ENCODE data around the gene NFE2.
"Not testable (repeated sequence)": the region's sequence is repeated elsewhere in the genome, so short reads cannot be mapped to it uniquely, and the experiment has no call there.

NFE2 gene

DNA sequence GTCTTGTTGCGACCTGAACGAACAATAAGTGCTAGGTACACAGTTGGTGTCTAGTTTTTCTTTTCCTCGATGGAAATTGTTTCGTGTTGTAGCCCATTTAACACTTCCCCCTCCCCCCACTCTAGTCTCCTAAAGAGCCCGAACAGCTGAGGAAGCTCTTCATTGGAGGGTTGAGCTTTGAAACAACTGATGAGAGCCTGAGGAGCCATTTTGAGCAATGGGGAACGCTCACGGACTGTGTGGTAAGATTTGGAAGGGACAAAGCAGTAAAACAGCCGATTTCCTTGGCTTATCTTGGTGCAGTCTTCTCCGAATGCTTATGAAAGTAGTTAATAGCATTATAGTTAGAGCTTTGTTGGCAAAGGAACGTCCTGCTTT, 19.6 kb downstream of the NFE2 start:
- not testable (repeated sequence) for DNase-seq

DNA sequence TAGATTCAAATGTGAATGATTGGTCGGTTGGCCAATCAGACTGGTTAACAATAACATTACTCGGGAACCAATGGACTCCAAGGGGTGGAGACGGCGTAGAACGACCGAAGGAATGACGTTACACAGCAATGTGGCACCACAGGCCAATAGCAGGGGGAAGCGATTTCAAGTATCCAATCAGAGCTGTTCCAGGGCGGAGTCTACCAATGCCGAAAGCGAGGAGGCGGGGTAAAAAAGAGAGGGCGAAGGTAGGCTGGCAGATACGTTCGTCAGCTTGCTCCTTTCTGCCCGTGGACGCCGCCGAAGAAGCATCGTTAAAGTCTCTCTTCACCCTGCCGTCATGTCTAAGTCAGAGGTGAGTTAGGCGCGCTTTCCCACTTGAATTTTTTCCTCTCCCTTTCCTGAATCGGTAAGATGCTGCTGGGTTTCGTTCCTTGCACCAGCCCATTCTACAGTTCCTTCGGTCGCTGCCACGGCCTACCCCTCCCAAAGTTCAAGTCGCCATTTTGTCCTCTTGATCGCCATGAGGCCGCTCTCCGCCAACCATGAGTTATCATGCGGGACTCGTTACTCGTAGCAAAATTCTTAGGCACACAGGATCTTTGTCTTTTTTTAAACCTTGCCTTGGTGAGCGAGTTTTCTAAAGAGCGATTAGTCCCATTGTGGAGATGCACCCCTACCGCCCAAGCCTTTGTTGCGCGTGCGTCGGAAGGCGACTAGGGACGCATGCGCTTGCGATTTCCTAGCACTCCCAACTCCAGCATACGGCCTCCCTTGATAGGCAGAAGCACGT, 20.2 kb downstream of the NFE2 start, which contains the start of gene HNRNPA1:
HNRNPA1 (plus strand) TSS at position 259 of the 793 bp plus-strand sequence; CDS start at position 341, 82 bp downstream.
- peak; percentile 92 for DNase-seq

DNA sequence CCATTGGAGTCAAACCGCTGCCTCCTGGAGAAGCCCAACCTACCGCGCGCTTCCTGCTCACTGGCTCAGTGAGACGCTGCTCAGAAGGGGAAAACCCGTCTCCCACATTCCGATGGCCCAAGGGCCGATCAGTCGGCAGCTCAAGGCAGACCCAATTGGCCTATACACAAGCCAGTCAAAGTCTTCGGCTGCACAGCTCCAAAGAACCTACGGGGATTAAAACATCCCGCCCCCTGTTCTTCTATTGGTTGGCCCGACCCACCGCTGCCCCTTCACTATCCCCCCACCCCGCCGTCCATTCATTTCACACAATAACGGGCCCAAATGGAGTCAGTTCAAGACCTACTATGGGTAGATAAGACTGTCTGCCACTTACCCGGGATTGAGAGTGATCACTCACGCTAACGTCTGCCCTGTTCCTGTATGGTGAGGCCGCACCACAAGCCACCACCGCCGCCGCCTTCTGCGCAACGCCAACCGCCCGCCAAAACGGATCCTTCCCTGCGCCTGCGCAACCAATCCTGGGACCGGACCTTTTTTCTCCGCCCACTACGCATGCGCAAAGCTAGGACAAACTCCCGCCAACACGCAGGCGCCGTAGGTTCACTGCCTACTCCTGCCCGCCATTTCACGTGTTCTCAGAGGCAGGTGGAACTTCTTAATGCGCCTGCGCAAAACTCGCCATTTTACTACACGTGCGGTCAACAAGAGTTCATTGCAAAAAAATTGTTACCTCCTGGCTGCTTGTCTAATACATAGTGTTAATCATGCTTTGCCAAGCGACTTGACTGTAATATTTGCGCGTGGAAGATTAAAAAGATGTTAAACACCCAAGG, 21.0 kb downstream of the NFE2 start, which contains the start of gene CBX5:
CBX5 (minus strand) TSS at position 491 of the 836 bp plus-strand sequence. CDS start 22,472 bp downstream, outside the sequence.
- peak; percentile 99 for DNase-seq

DNA sequence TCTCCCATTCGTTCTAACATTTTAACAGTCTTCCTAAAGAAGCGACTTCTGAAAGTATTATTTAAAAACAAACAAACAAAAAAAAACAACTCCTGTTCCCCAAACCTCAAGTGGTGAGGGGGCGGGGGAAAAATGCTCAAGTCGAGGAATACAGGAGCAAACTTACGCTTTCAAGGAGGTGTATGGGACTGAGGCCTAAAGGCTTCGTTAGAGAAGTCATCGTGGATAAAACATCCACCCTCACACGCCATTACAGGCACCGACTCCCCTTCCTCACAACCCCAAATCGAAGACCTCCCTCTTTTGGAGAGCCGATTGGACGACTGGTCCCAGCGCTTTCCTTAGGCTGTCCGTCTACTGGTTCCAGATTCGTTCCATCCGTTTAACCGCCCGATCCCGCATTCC, 21.6 kb downstream of the NFE2 start:
- DNase-seq, result no peak

DNA sequence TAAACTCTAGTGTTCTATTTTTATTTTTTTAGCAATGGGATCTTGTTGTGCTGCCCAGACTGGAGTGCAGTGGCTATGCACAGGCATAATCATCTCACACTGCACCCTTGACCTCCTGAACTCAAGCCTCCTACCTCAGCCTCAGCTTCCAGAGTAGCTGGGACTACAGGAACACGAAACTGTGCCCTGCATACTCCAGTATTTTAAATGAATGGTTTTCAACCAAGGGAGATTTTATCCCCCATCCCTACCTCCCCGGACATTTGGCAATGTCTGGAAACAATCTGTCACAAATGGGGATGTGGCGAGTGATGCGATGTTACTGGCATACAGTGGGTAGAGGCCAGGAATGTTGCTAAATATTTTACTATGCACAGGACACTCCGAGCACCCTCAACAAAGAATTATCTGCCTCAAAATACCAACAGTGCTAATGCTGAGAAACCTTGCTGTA, 23.0 kb downstream of the NFE2 start:
- no peak for DNase-seq

DNA sequence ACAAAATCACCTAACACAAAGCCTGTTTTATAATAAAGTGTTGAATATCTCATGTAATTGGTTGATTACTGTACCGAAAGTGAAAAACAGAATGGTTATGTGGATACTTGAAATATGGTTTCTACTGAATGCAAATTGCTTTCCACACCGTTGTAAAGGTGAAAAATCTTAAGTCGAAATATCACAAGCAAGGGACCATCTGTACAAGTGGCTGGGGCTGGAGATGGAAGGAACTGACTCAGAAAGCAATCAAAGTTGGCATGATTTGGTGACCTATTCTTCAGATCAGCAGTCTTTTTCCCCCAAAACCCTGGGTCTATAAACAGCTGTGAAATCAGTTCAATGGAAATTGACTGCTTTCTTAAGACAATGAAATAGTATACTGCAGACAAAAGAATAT, 24.4 kb downstream of the NFE2 start:
- DNase-seq, result no peak

DNA sequence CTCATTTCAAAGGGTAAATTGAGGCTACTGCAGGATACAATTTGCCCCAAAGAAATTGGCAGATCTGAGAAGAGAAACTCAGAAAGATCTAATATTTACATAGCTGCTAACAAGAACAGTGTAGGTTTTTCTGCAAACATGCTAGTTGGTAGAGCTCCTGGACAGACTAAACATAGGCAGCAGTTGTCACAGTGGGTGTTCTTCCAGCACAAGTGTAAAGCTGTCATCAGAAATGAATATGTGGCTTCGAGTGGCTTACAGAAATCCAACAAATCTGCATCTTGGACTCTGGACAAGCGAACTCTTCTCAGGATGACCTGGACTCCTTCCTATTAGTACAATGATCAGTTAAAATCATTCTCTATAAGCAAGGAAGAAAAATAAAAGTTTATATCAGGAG, 26.8 kb downstream of the NFE2 start:
- DNase-seq, result no peak

DNA sequence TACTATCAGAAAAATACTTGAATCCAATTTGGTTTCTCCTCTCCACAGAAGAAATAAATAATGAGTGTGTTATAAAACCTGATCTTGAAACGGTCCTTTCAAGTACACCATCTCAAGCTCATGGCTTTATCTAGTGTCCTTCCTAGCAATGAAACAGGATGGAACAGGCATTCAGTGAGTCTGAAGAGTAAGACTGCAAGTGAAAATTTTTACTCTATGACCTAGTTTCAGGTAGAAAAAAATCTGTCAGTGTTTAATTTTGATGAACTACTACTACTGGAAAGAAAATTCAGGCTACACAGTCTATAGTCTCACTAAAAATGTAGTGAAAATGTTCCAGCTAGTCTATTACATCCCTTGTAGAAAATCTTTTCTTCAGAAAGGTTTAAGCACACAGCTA, 28.6 kb downstream of the NFE2 start:
- DNase-seq, result no peak

DNA sequence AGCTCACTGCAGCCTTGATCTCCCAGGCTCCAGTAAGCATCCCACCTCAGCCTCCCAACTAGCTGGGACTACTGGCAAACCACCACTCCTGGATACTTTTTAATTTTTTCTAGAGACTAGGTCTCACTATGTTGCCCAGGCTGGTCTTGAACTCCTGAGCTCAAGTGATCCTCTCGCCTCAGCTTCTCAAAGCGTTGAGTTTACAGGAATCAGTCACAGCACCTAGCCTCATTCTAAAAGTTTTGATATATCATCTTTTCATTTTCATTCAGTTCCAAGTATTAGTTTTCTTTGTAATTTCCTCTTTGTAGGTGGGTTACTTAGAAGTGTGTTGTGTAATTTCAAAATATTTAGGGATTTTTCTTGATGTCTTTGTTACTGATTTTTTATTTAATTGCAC, 30.5 kb downstream of the NFE2 start:
- no peak for DNase-seq

DNA sequence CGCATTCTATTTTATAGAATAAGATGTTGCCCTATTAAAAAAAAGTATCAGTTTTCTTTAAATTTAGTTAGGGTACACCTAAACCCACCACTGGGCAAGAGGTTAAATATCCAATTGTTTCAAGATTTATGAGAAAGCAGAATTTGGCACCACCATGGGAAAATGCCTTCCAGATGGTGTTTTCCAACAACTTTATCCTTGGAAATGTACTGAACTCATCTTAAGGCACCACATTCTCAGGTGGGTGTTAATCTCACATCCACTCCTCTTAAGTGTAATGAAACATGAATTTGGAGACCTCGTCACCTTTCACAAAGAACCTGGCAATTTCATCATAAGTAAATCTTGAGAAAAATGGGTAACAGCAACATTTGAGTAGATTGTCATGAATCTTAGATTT, 34.0 kb downstream of the NFE2 start:
- DNase-seq, result no peak

DNA sequence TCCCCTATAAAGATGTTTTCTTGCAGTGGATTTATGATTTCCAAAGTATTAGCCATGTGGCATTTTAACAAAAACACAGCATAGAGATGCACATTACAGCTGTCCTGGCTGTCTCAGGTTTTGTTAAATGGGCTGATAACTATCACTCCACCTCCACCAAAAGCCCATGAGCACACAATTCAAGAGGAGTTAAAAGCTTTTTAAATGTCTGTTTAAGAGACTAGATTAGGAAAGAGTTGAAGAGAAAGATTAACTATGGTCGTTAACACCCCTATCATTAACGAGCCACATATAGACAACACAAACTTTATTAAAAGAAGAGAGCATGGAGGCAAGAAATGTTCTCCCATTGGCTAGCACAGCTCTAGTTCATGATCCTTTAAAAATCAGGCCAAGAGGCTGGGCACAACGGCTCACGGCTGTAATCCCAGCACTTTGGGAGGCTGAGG, 35.4 kb downstream of the NFE2 start:
- no peak for DNase-seq

DNA sequence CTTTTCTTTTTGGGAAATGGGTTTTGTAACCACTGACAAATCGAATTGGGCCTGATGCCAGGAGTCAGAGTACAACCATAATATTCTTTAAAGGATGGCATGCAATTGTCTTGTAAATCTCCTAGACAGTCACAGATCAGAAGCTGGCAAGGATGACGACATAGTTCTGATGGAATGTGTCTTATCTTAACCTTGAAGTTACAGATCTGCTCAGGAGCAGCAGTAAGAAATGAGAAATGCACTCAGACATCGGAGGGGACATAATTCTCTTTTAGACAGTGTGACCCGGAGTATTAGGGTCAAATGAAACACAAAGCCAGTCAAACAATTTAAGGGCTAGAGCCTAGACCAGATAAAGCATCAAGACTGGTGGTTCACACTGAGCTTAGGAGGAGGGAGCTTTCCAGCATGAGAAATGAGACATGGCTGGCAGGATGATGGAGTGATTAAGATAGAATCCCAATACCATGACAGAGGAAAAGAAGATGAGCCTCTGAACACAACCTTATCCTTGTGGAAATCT, 38.4 kb downstream of the NFE2 start:
- DNase-seq, result no peak

DNA sequence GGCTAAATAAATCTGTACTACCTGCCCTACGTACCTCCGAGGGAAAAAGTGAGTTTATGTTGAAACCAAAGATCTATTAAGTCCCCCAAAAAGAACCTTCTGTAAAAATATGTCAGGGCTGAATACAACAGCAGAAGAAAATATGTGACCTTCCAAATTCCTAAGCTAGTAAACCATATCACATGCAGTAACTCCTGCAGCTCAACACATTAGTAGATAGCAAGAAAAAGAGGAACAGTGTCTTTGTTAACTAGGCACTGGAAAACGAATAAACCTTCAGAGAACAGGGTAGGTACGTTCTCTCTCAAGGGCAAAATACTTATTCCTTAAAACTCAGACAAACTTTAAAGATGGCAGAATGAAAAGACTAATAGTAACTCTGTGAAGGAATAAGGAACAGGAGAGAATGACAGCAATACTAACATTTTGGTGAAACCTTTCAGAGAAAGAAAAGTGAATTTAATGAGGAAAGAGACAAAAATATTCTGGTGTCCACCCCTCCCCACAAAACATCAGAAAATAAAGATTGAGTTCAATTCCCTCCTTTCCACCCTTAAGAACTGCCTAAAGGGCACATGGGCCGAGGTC, 38.9 kb downstream of the NFE2 start:
- DNase-seq, result no peak

DNA sequence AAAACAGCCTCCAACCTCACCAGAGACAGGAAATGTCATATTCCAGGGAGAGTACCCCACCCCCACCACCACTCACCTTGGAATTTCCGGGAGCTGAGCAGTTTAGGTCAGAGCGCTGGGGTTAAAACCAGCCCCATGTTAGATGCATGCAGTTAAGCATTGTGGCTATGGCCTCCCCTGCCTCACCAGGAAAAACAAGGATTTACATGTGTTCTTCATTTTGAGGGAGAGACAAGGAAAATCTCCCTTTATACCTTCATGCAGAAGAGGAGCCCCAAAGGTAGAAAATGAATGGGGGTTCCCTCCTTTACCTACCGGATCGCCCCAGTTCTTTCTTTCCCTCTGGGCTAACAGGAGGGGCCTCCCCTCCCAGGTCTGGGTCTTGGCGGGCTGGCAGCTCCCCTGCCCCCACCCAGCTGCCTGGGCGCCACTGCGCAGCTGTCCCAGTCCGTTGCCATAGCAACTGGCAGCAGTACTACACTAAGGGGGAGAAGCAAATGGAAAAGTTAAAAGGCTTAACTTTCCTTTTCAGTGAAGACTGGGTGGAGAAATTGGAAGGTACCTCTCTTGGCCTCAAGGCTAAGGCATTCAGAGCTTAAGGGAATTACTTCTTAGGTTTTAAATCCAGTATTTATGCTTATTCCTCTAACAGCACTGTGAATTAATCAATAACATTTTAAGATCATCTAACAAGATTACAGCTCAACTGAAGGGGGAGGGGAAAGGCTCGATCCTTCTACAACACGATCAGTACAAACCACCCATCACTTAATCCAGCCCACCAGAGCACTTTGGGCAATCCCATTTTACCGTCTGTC, 41.4 kb downstream of the NFE2 start:
- DNase-seq, result peak; percentile 53

DNA sequence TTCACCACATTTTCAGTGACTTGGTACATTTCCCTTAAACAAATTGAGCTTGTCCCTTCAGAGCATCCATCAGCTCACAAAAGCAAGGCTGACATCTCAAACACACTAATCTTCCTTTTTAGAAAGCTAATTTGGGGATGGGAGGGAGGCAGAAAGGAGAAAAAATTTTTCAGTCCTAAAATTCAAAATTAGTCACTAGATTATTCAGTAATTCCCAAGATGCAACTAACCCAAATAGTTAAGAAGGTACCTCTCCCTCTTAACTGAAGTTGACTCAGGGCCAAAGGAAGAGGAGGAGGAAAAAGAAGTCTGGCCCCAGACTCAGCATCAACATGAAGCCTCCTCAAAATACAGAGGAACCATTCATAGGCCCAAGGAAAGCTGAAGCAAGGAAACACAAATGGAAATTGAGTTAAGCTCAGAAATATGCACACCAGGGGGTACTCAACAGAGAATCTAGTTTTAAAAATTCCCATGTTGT, 42.6 kb downstream of the NFE2 start:
- no peak for DNase-seq

DNA sequence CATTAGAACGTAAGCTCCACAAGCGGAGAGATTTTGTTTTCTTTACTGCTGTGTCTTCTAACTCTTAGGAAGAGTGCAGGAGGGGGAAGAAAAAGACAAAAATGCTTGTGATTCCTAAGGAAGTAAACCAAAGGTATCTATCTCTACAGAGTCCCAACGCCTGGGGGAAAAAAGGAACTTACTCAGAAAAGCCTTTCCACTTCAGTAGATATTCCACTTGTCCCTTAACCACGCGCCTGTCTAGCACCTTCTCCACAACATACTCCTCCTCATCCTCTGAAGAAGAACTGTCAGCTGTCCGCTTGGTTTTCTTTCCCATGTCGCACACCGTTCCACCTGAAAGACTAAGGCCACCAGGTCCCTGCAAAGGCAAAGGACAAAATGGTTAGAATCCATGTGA, 43.5 kb downstream of the NFE2 start:
- DNase-seq, result no peak

DNA sequence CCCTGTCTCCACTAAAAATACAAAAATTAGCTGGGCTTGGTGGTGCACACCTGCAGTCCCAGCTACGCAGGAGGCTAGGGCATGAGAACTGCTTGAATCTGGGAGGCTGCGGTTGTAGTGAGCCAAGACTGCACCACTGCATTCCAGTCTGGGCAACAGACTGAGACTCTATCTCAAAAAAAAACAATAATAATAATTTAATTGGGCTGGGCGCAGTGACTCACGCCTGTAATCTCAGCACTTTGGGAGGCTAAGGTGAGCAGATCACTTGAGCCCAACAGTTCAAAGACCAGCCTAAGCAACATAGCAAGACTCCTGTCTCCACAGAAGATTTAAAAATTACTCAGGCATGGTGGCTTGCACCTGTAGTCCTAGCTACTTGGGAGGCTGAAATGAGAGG, 47.6 kb downstream of the NFE2 start:
- DNase-seq, result no peak

DNA sequence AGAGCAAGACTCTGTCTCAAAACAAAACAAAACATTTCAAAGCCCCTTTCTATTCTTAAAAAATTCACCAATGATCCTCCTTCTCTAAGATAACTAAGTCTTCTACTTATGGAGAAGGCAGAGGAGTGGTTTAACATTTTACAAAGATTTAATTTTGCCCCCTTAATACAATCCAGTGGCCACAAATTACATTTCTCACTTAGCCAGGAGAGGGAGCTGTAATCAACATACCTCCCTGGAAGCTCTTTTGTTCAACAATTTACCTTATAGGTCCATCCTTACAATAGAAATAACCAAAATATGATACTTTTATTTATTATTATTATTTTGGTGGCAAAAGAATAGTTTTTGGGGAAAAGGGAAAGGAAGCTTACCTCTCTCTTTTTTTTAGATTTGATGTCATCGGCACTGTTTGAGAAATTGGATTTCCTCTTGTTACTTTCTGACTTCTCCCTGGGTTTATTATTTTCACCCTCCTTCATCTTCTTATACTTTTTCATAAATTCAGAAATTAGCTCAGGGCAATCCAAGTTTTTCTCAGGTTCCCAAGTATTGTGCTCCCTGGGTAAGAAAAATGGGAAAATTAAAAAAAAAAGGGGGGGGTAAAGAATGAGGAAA, 49.0 kb downstream of the NFE2 start:
- no peak for DNase-seq

DNA sequence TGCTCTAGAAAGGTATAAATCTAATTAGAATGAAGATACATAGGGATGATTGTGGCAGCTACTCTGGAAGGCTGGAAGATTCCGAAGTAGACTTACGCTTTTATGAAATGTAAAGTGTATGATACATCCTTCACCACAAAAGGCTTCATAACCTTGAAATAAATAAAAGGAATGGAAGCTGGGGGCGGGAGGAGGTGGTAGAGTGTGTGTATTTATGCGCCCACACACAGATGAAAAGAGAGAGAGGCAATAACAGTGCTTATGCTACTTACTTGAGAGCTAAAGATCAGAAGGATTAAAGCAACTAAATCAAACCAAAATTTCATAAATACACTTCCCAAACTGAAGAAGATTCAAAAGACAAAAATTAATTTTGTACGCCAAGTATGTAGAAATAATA, 51.3 kb downstream of the NFE2 start:
- no peak for DNase-seq

DNA sequence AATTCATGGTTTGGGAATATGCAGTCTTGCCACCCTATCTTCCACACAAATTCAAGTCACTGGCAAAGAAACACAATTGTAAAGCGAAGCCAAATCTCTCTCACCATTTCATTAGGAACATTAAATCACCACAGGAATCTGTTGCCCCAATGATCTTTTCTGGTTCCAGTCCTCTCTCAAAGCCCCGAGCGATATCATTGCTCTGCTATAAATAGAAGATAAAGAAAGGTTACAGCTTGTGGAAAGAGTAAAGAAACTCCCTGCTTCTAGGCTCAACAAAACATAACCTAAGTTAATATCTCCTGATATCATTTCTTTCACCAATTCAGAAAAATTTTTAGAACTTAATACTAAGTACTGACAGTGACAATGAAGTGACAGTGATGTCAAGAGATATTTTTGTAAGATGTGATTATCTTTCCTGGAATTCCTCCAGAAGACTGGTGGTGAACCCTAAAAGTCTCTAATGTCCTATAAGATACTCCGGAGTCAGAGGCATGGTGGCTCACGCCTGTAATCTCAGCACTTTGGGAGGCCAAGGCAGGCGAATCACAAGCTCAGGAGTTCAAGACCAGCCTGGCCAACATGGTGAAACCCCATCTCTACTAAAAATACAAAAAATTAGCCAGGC, 54.7 kb downstream of the NFE2 start:
- DNase-seq, result no peak
